SJSA1 (cell line): ENCODE results near the gene ABHD14A. TPM values are rescaled to one million over a fixed set of nuclear protein-coding genes. Genes with fewer than 3 reads are reported as not detected.

Source experiments
- DNase-seq, 2 experiments: peaks; one replicate each; pipeline ENCODE4 v3.0.0-alpha.2; 2015 to 2020; ENCODE audit warnings: low spot score in 2 of 2, low read depth in 1 of 2
- H3K27ac ChIP-seq: fragments of 250-450 bp; sonication (Bioruptor Pico); 2 replicates; pipeline ENCODE4 v1.5.1; 2020; ENCODE audit warnings: mild to moderate bottlenecking, moderate library complexity
- H3K27me3 ChIP-seq: fragments of 250-450 bp; sonication (Bioruptor Pico); replicated peaks from 2 replicates; pipeline ENCODE4 v1.5.1; 2020; ENCODE audit warnings: mild to moderate bottlenecking, moderate library complexity
- H3K36me3 ChIP-seq: fragments of 250-450 bp; sonication (Bioruptor Pico); 2 replicates; pipeline ENCODE4 v1.5.1; 2020; ENCODE audit warnings: mild to moderate bottlenecking
- H3K4me1 ChIP-seq: fragments of 250-450 bp; sonication (Bioruptor Pico); replicated peaks from 2 replicates; pipeline ENCODE4 v1.6.1; 2021; ENCODE audit warnings: mild to moderate bottlenecking
- H3K4me3 ChIP-seq: fragments of 250-450 bp; sonication (Bioruptor Pico); 2 replicates; pipeline ENCODE4 v1.5.1; 2020; ENCODE audit warnings: mild to moderate bottlenecking
- H3K9me3 ChIP-seq: fragments of 250-450 bp; sonication (Bioruptor Pico); replicated peaks from 2 replicates; pipeline ENCODE4 v1.5.1; 2020; ENCODE audit warnings: mild to moderate bottlenecking
- total RNA-seq: library from RNA; depleted of rRNA; stranded (reverse); fragments of >200 nt; shearing (Covaris generic); gene quantifications from 2 replicates; pipeline ENCODE4 v1.2.3, GENCODE V29; 2014

The ABHD14A gene
- total RNA-seq, 1 experiment from 2014 or later = 13.2 TPM

DNA sequence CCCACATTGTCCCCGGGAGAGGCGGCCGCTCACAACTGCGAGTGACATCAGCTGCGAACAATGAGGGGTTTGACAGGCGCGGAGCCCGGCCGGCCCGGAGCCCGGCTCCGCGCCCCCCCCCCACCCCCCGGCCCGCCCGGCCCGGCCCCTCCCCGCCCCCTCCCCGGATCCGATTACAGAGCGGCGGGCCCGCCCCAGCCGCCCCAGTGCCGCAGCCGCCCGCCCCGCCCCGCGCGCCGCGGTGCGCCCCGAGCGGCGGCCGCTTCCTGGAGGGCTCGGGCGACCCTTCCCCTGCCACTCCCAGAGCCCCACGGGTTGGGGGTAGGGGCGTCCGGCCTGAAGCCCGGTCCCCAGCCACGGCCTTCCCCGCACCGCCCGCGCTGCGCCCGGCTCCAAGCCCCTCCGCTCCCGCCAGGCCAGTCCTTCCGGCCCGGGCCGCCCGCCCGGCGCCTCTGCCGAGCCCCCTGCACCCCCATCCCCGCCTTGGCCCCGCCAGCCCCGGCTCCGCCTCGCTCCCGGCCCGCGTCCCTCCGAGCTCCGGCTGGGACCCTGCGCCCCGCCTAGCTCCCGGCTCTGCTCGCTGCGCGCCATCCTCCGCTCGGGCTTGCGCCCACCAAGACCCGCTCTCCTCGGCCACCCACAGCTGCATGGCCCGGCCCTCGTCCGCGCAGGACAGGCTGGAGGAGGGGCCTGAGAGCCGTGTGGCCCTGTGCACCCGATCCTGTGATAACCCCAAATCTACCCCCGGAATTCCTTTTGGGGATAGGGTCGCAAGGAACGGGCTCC, 7.3 kb upstream of the ABHD14A start, which contains the start of gene PCBP4:
TSS of gene PCBP4 (minus strand) at position 71 of the 786 bp plus-strand sequence. CDS start 6,214 bp downstream, outside the sequence.
- Histone ChIP-seq H3K27me3 (no peaks in the 10 kb centered on the region), H3K36me3 (peaks cover 25% of the 10 kb centered on the region), H3K4me1 (peaks cover 54% of the 10 kb centered on the region), H3K9me3 (no peaks in the 10 kb centered on the region), H3K4me3 (peak within 1 kb of the TSS; percentile 92), H3K27ac (peak within 1 kb of the TSS; percentile 93)
- peak; percentile 47 to 77 for DNase-seq

DNA sequence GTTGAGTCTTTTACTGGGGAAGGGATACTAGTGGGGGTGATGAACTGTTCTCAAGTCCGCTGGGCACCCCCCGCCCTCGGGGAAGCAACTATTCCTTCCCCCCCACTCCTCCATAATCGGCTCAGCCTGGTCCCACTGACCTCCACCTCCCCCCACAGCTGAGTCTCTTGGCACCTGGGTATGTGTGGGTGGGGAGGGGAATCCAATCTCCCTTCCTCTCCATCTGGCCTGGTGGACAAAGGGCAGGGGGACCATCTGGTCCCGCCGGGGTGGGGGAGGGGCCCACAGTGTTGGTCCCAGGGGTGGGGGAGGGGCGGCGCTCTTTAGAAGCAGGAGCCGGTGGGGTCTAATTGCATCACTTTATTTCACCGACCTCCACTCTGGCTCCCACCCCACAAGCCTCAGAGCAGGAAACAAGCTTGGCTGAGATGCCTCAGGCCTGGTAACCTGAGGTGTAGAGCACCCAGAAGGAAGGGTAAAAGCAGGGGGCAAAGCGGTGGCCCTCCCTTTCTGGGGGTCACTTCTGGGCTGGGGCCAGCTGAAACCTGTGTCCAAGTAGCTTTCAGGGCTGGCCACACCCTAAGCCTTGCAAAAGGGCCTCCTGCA, 6.6 kb upstream of the ABHD14A start:
- no peaks in the 10 kb centered on the region for H3K9me3 ChIP-seq
- H3K27ac ChIP-seq = peak overlapping the region; percentile 93
- H3K4me1 ChIP-seq = peaks cover 47% of the 10 kb centered on the region
- no peak for DNase-seq
- no peaks in the 10 kb centered on the region for H3K27me3 ChIP-seq
- peak overlapping the region; percentile 92 for H3K4me3 ChIP-seq
- H3K36me3 ChIP-seq = peaks cover 22% of the 10 kb centered on the region

DNA sequence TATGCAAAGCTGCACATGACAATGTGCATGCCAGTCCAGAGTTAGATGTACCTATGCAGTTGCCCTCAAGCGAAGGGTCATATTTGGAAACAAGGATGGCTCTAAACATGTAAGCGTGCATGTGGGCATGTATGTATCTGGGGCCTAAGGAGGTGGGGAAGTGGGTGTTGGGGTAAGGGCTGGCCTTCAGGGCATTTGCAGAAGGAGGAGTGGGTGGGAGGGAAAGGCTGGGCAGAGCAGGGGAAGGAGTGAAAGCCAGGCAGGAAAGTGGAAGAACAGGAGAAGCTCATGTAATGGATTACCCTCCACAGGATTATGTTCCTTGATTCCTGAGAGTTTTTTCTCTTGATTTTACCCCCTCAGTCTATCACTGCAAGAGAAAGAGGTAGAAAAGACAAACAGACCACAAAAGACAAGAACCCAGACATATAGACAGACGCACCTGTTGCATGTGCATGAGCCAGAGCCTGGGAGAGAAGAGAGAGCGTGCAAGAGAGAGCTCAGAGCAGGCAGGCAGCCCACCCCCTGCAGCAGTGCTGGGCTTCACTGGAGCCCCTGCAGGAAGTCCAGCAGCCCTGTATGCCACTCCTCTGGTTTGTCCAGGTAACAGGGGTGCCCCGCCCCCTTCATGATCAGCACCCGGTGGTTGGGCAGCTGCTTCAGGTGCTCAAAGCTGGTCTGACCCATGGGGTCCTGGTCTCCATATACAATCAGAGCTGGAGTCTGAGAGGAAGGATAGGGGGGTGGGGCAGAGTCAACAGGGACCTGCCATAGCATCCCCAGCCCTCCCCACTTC, 5.8 kb upstream of the ABHD14A start:
- Histone ChIP-seq H3K4me1 (peaks cover 46% of the 10 kb centered on the region), H3K36me3 (peaks cover 14% of the 10 kb centered on the region), H3K9me3 (no peaks in the 10 kb centered on the region), H3K27ac (no peak overlapping the region), H3K4me3 (no peak overlapping the region), H3K27me3 (no peaks in the 10 kb centered on the region)
- no peak for DNase-seq

DNA sequence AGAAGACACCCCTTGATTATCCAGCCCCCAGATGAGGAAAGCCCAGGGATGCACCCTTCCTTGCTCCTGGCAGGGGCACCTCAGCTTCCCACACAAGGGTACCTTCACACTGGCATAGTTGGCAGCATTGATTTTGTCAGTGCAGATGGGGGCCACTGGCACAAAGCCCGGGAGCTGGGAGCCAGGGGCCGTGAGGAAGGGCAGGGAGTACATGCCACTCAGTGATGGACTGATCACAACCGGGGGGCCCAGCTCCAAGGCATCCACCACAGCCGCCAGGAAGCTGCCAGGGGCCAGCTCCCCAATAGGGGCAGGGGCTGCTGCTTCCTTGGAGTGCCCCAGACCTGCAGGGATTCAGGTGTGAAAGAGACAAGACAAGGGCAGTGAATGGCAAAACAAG, 5.0 kb upstream of the ABHD14A start:
- Histone ChIP-seq H3K4me1 (peaks cover 46% of the 10 kb centered on the region), H3K9me3 (no peaks in the 10 kb centered on the region), H3K27me3 (no peaks in the 10 kb centered on the region), H3K4me3 (no peak overlapping the region), H3K36me3 (peaks cover 11% of the 10 kb centered on the region), H3K27ac (no peak overlapping the region)
- DNase-seq = no peak

DNA sequence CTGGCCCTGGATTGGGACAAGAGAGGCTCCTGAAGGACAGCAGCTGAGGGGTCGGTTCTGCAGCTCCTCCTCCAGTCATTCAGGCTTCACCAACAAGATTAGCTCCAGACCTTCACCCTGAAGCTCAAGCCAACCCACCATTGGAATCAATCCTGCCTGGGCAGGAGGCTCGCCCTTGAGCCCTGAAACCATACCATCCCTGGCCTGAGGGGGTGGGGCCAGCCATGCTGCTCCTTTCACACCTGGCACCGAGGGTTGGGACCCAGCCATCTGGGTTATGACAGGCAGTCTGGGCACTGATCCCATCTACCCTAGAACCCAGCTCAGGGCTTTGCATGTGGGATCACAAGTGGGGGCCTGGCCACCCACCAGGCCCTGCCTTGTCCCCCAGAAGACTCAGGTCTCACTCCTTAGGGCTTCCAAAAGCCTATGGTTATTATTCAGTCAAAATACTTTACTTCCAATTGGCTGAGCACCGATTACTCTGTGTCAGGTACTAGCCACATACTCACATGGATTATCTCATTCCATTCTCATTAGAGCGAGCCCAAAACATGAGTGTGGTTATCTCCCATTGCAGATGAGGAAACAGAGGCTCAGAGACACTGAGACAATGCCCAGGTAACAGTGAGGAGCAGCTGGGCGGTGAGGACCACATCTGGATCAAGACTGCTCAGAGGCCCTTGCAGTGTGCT, 4.1 kb upstream of the ABHD14A start:
- no peaks in the 10 kb centered on the region for H3K9me3 ChIP-seq
- H3K4me3 ChIP-seq = no peak overlapping the region
- no peak overlapping the region for H3K27ac ChIP-seq
- DNase-seq = no peak
- H3K36me3 ChIP-seq = peaks cover 11% of the 10 kb centered on the region
- peaks cover 46% of the 10 kb centered on the region for H3K4me1 ChIP-seq
- no peaks in the 10 kb centered on the region for H3K27me3 ChIP-seq

DNA sequence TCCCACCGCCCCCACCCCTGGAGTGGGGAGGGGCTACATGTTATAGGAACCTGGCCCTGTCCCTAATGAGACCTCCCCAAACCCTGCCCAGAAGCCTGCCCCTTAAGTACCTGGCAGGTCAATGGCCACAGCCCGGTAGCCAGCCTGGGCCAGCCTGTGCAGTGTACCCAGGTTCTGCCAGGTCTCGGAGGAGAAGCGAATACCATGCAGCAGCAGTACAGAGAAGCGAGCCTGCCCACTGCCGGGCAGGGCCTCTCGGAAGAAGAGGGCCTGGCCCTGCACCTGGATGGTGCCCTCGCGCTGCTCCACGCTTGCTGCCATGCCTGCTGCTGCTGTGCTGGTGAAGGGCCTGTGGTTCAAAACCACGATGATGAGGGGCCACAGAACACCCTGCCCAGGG, 3.5 kb upstream of the ABHD14A start:
- H3K27me3 ChIP-seq = no peaks in the 10 kb centered on the region
- no peak overlapping the region for H3K27ac ChIP-seq
- DNase-seq = no peak
- peaks cover 41% of the 10 kb centered on the region for H3K4me1 ChIP-seq
- peaks cover 11% of the 10 kb centered on the region for H3K36me3 ChIP-seq
- no peaks in the 10 kb centered on the region for H3K9me3 ChIP-seq
- H3K4me3 ChIP-seq = no peak overlapping the region

DNA sequence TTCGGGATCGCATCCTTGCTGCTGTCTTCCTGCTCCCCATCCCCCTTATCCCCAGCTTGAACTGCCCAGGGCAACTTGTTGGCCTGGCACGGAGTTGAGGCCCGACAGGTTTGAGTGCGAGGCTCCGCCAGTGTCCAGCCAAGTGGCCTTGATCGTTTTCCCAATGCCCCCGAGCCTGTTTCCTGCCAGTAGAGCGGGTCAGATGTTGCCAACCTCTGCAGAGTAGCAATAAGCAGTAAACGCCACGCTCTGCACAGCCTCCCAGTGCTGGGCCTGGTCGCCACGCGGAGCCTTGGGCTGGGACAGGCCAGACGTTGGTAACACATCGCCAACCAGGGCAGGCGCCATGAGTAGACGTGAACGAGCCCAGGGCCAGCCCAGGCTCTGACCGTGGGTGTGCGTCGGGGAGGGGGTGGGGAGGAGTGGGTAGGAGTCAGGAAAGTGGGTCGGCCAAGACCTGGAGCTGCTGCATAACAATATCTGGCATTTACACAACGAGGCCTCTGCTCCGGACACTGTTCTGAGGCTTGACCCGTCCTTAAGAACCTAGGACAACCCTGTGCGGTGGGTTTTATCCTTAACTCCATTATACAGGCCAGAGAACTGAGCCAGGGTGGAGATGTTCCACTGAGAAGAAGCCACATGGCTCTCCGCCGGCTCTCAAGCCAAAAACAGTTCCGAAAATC, 444 bp upstream of the ABHD14A start:
- H3K36me3 ChIP-seq = no peaks in the 10 kb centered on the region
- H3K9me3 ChIP-seq = no peaks in the 10 kb centered on the region
- H3K27me3 ChIP-seq = no peaks in the 10 kb centered on the region
- peak overlapping the region; percentile 58 for H3K4me3 ChIP-seq
- peaks cover 25% of the 10 kb centered on the region for H3K4me1 ChIP-seq
- no peak overlapping the region for H3K27ac ChIP-seq
- DNase-seq = no peak

DNA sequence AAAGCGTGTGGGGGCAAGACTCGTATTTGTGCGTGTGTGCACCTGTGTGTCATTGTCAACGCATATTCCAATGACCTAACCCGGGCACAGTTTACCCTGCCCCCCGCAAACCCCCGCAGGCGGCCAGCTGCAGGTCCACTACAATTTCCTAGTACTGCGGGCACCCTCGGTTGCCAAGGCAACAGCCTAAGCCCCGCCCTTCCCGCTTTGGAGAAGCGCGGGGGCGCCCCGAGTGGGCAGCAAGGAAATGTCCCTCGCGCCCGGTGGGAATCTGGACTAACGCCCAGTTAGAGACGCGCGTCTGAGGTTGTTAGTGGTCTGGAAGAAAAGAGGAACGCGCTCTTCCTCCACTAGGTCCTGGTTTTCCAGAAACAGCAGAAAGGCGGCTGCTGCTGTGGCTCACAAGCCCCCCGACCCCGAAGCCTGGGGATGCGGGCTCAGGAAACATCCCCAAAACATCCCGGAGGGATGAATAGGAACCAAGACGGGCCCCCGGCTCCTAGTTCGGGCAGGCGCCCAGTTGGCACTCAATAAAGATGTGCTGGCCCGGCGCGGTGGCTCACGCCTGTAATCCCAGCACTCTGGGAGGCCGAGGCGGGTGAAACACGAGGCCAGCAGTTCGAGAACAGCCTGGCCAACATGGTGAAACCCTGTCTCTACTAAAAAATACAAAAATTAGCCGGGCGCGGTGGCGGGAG, 1.1 kb downstream of the ABHD14A start:
- peak; percentile 56 to 71 for DNase-seq
- Histone ChIP-seq H3K4me3 (no peak overlapping the region), H3K36me3 (peaks cover 3% of the 10 kb centered on the region; the same call in 1 of the 2 replicates), H3K4me1 (peaks cover 25% of the 10 kb centered on the region), H3K9me3 (no peaks in the 10 kb centered on the region), H3K27ac (no peak overlapping the region), H3K27me3 (no peaks in the 10 kb centered on the region)

DNA sequence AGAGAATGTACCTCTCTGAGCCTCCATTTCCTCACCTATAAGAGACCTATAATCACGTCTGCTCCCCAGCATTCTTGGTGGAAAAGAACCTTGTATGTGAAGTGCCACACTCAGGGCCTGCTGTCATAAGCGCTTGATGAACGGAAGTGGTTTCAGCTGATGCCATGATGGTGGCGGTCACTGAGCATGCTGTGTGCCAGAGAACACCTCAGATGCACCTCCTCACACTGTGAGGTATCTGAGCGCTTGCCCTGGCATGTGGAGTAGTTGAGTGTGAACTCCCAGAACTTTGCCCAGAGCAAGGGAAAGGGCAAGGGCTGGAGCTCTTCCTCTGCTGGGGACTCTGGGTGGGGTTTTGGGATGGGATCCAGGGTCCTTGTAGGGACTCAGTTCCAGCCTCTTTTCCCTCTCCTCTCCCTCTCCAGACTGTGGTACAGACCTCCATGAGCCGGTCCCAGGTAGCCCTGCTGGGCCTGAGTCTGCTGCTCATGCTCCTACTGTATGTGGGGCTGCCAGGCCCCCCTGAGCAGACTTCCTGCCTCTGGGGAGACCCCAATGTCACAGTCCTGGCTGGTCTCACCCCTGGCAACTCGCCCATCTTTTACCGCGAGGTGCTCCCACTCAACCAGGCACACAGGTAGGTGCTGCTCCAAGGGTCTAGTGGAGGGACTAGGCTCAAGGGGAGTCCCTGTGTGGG, 2.7 kb downstream of the ABHD14A start:
- Histone ChIP-seq H3K4me3 (no peak overlapping the region), H3K4me1 (peaks cover 32% of the 10 kb centered on the region), H3K36me3 (peaks cover 8% of the 10 kb centered on the region), H3K27me3 (no peaks in the 10 kb centered on the region), H3K9me3 (no peaks in the 10 kb centered on the region), H3K27ac (no peak overlapping the region)
- no peak for DNase-seq

DNA sequence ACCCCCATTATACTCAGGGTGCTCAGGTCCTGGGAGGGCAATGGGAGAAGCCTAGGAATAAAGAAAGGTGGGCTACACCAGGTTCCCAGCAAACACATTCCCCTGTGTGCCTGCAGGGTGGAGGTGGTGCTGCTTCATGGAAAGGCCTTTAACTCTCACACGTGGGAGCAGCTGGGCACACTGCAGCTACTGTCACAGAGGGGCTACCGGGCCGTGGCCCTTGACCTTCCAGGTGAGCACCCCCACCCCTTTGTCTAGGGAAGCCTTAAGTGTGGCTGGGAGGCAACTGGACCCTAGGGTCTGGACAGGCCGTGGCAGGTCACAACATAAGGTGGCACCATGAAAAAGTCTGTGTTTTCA, 3.3 kb downstream of the ABHD14A start:
- Histone ChIP-seq H3K9me3 (no peaks in the 10 kb centered on the region), H3K27me3 (no peaks in the 10 kb centered on the region), H3K27ac (no peak overlapping the region), H3K4me3 (no peak overlapping the region), H3K36me3 (peaks cover 8% of the 10 kb centered on the region), H3K4me1 (peaks cover 37% of the 10 kb centered on the region)
- DNase-seq = no peak

DNA sequence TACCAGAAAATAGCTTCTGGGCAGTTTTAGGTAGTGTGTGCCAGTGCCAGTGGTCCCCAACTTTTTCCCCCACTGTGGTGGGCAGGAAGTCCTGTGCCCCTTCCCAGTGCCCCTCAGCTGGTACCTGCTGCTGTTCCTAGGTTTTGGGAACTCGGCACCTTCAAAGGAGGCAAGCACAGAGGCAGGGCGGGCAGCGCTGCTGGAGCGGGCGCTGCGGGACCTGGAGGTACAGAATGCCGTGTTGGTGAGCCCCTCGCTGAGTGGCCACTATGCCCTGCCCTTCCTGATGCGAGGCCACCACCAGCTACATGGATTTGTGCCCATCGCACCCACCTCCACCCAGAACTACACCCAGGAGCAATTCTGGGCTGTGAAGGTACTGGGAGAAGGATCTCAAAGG, 5.4 kb downstream of the ABHD14A start:
- DNase-seq = no peak
- H3K4me3 ChIP-seq = no peak overlapping the region
- H3K4me1 ChIP-seq = peaks cover 28% of the 10 kb centered on the region
- H3K27me3 ChIP-seq = no peaks in the 10 kb centered on the region
- H3K27ac ChIP-seq = no peak overlapping the region
- H3K36me3 ChIP-seq = peaks cover 8% of the 10 kb centered on the region
- no peaks in the 10 kb centered on the region for H3K9me3 ChIP-seq

DNA sequence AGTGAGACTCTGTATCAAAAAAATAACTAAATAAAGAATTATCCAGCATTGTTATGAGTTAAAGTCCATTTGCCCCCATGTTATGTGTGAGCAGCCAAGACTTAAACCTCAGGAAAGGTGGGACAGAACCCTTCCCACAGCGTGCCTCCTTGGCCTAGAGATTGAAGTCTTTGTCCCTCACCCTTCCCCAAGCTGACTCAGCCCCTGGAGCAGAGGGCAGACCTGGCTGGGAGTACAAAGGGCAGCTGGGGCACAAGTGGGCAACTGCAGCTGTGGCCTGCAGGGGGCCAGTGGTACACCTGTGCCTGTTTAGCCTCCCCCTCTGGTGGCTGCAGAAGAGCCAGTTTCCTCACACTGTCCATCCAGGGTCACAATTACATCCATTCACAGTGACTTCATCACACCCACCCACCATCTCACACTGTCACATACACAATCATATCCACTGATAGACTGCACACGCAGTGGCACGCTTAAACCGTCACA, 7.5 kb downstream of the ABHD14A start:
- peak overlapping the region; percentile 83 for H3K27ac ChIP-seq
- DNase-seq = no peak

More for the DNA sequence above, 7.5 kb downstream of the ABHD14A start:
- no peaks in the 10 kb centered on the region for H3K27me3 ChIP-seq
- peaks cover 22% of the 10 kb centered on the region for H3K4me1 ChIP-seq
- peak overlapping the region; percentile 54 for H3K4me3 ChIP-seq
- peaks cover 8% of the 10 kb centered on the region for H3K36me3 ChIP-seq
- H3K9me3 ChIP-seq = no peaks in the 10 kb centered on the region
